Mesenchymal stem cell (in vitro differentiated cells and primary cell): ENCODE measurements around the gene FAM168A.
A peak's percentile ranks its signal among the peaks of the same experiment; 100 is the strongest.

ENCODE experiments used
- DNase-seq: peaks from one replicate; pipeline ENCODE4 v3.0.0-alpha.2; 2013
- H2AFZ ChIP-seq: one replicate; pipeline ENCODE4 v1.6.1; 2013; ENCODE audit warnings: low read depth, mild to moderate bottlenecking, control low read depth, inconsistent platforms, low read length, moderate library complexity
- H2AK5ac ChIP-seq: 2 replicates; pipeline ENCODE4 v1.6.1; 2013; ENCODE audit warnings: low read length, moderate library complexity, mild to moderate bottlenecking, inconsistent platforms; ENCODE audit not compliant: severe bottlenecking
- H2BK120ac ChIP-seq: one replicate; pipeline ENCODE4 v1.6.1; 2013; ENCODE audit warnings: low read depth, mild to moderate bottlenecking, inconsistent platforms, low read length, moderate library complexity
- H2BK12ac ChIP-seq, 2 experiments: one replicate each; pipeline ENCODE4 v1.6.1; 2013; ENCODE audit warnings: inconsistent platforms in 2 of 2, low read length in 2 of 2, mild to moderate bottlenecking in 2 of 2, moderate library complexity in 2 of 2, control low read depth in 1 of 2
- H2BK15ac ChIP-seq: one replicate; pipeline ENCODE4 v1.6.1; 2013; ENCODE audit warnings: mild to moderate bottlenecking, low read depth, inconsistent platforms; ENCODE audit not compliant: poor library complexity, severe bottlenecking
- H2BK5ac ChIP-seq: 2 replicates; pipeline ENCODE4 v1.6.1; 2013; ENCODE audit warnings: low read depth, mild to moderate bottlenecking, low read length, control low read depth, inconsistent platforms; ENCODE audit not compliant: poor library complexity, severe bottlenecking
- H3K14ac ChIP-seq, 2 experiments: one replicate each; pipeline ENCODE4 v1.6.1; 2013; ENCODE audit warnings: inconsistent platforms in 2 of 2, low read length in 2 of 2, control low read depth in 1 of 2, mild to moderate bottlenecking in 1 of 2, moderate library complexity in 1 of 2
- H3K18ac ChIP-seq, 2 experiments: one replicate each; pipeline ENCODE4 v1.6.1; 2013; ENCODE audit warnings: inconsistent platforms in 2 of 2, low read length in 2 of 2, control low read depth in 1 of 2, low read depth in 1 of 2, mild to moderate bottlenecking in 1 of 2
- H3K23ac ChIP-seq, 2 experiments: one replicate each; pipeline ENCODE4 v1.6.1; 2013; ENCODE audit warnings: inconsistent platforms in 2 of 2, low read length in 2 of 2, mild to moderate bottlenecking in 2 of 2, moderate library complexity in 2 of 2, control low read depth in 1 of 2
- H3K27ac ChIP-seq: 2 replicates; pipeline ENCODE4 v1.5.1; 2013; ENCODE audit warnings: mild to moderate bottlenecking, moderate library complexity, low read length, control low read depth, inconsistent platforms; ENCODE audit not compliant: poor library complexity, severe bottlenecking
- H3K27me3 ChIP-seq, 2 experiments: 2 replicates each; pipeline versions ENCODE4 v1.6.1 to v1.7.0; 2013; ENCODE audit warnings: low read length in 2 of 2, mild to moderate bottlenecking in 2 of 2, moderate library complexity in 2 of 2, control low read depth in 1 of 2, inconsistent platforms in 1 of 2; ENCODE audit not compliant: control insufficient read depth in 1 of 2, insufficient read depth in 1 of 2
- H3K36me3 ChIP-seq, 2 experiments: 2 replicates each; pipeline versions ENCODE4 v1.6.1 to v1.7.0; 2013; ENCODE audit warnings: low read length in 2 of 2, control low read depth in 1 of 2, inconsistent platforms in 1 of 2, low read depth in 1 of 2, mild to moderate bottlenecking in 1 of 2; ENCODE audit not compliant: insufficient read depth in 2 of 2, control insufficient read depth in 1 of 2
- H3K4ac ChIP-seq, 2 experiments: one replicate each; pipeline ENCODE4 v1.6.1; 2013; ENCODE audit warnings: inconsistent platforms in 2 of 2, low read length in 2 of 2, mild to moderate bottlenecking in 2 of 2, moderate library complexity in 2 of 2, control low read depth in 1 of 2, low read depth in 1 of 2
- H3K4me1 ChIP-seq: 2 replicates; pipeline ENCODE4 v1.6.1; 2013; ENCODE audit warnings: low read depth, low read length, control low read depth; ENCODE audit not compliant: control insufficient read depth, insufficient read depth
- H3K4me2 ChIP-seq: 2 replicates; pipeline ENCODE4 v1.6.1; 2013; ENCODE audit warnings: low read length, mild to moderate bottlenecking, inconsistent platforms; ENCODE audit not compliant: poor library complexity, severe bottlenecking
- H3K4me3 ChIP-seq, 2 experiments: 2 replicates each; pipeline versions ENCODE4 v1.5.1 to v1.7.0; 2013; ENCODE audit warnings: low read length in 2 of 2, mild to moderate bottlenecking in 2 of 2, control low read depth in 1 of 2, low read depth in 1 of 2; ENCODE audit not compliant: insufficient read depth in 1 of 2
- H3K79me1 ChIP-seq: replicated peaks from 2 replicates; pipeline ENCODE4 v1.6.1; 2013; ENCODE audit warnings: mild to moderate bottlenecking, control low read depth, low read length, inconsistent platforms; ENCODE audit not compliant: poor library complexity, severe bottlenecking
- H3K9ac ChIP-seq: 2 replicates; pipeline ENCODE4 v1.7.0; 2013; ENCODE audit warnings: mild to moderate bottlenecking, low read length, moderate library complexity
- H3K9me3 ChIP-seq: 2 replicates; pipeline ENCODE4 v1.7.0; 2013; ENCODE audit warnings: mild to moderate bottlenecking, low read length; ENCODE audit not compliant: control insufficient read depth
- H4K8ac ChIP-seq: one replicate; pipeline ENCODE4 v1.6.1; 2013; ENCODE audit warnings: inconsistent platforms, mild to moderate bottlenecking, low read length, moderate library complexity
- H4K91ac ChIP-seq: one replicate; pipeline ENCODE4 v1.6.1; 2013; ENCODE audit warnings: mild to moderate bottlenecking, low read length, inconsistent platforms
- WGBS: methylation state at CpG from one replicate; pipeline ENCODE4 v1.1.7; 2013; ENCODE audit warnings: mixed read lengths; 5-methylcytosine and 5-hydroxymethylcytosine counted together

FAM168A gene

DNA sequence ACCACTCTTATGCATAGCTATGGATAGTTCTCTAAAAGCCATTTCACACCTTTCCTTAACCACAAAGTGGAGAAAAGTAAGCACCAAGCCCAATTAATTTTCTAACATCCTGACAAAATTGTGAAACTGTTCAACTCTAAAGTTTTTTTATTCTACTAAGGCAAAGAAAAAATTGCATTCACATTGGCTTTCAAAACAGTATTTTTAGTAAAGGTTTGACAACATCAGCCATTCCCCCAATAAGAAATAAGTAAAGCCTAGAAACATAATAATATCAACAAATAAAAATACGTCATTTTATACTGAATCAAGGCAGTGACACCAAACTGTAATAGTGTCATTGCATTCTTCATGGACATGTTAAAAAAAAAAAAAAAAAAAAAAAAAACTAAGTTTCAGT is 11.1 kb downstream of the FAM168A start:
- peaks cover 0 to 3% of the 10 kb centered on the region in 2 experiments for H3K36me3 ChIP-seq
- H4K91ac ChIP-seq: no peak overlapping the region
- H3K4ac ChIP-seq: no peak overlapping the region
- 100% methylated on average over 1 of the region's 1 CpG for WGBS
- H3K9ac ChIP-seq: no peak overlapping the region
- no peak for DNase-seq
- H3K9me3 ChIP-seq: no peaks in the 10 kb centered on the region
- H3K79me1 ChIP-seq: peaks cover 31% of the 10 kb centered on the region
- no peak overlapping the region for H2BK12ac ChIP-seq
- no peak overlapping the region for H3K18ac ChIP-seq
- peaks cover 1% of the 10 kb centered on the region for H3K4me1 ChIP-seq
- H2BK5ac ChIP-seq: no peak overlapping the region
- H2BK15ac ChIP-seq: no peak overlapping the region
- no peak overlapping the region for H2AK5ac ChIP-seq
- H3K27me3 ChIP-seq: no peaks in the 10 kb centered on the region
- H2BK120ac ChIP-seq: no peak overlapping the region
- H3K23ac ChIP-seq: no peak overlapping the region
- no peak overlapping the region for H3K27ac ChIP-seq
- H3K14ac ChIP-seq: no peak overlapping the region
- H2AFZ ChIP-seq: no peak overlapping the region
- H3K4me2 ChIP-seq: no peak overlapping the region
- no peak overlapping the region for H3K4me3 ChIP-seq
- H4K8ac ChIP-seq: no peak overlapping the region

DNA sequence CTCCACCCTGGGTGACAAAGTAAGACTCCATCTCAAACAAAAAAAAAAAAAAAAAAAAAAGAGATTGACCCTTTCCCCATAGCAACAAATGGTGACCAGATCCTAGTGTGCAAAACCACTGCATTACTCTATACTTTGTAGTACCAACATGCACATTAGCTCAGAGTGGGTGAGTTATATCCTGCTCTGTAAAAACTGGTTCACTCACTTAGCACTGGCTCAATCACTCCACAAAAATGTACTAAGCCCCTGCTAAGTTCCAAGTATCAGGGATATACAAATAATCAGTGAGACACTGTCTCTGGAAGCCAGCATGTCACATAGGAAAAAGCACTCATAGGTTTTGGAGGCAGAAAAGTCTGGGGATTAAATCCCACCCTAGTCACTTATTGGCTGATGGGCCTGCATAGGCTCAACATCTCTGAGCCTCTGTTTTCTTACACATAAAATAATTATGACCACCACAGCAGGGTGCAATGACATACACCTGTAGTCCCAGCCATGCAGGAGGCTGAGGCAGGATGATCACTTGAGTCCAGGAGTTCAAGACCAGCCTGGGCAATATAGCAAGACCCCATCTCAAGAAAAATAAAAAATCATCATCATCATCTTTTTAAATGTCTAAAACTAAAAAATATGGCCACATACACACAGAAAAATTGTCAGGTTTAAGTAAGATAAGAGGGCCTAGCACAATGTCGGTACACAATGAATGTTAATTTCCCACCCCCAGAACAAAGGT is 11.9 kb downstream of the FAM168A start:
- H3K4me1 ChIP-seq: peaks cover 1% of the 10 kb centered on the region
- no peaks in the 10 kb centered on the region for H3K9me3 ChIP-seq
- H4K8ac ChIP-seq: no peak overlapping the region
- peak; percentile 61 for DNase-seq
- no peak overlapping the region for H2BK5ac ChIP-seq
- H2BK15ac ChIP-seq: no peak overlapping the region
- H2AFZ ChIP-seq: no peak overlapping the region
- no peaks in the 10 kb centered on the region for H3K27me3 ChIP-seq
- H3K4me2 ChIP-seq: no peak overlapping the region
- no peak overlapping the region for H3K27ac ChIP-seq
- H3K9ac ChIP-seq: no peak overlapping the region
- H3K23ac ChIP-seq: no peak overlapping the region
- H2BK120ac ChIP-seq: no peak overlapping the region
- H3K36me3 ChIP-seq: peaks cover 0 to 3% of the 10 kb centered on the region in 2 experiments
- no peak overlapping the region for H3K4ac ChIP-seq
- peak overlapping the region in 1 of 2 experiments; percentile 11 for H3K18ac ChIP-seq
- no peak overlapping the region for H4K91ac ChIP-seq
- no peak overlapping the region for H2AK5ac ChIP-seq
- no peak overlapping the region for H2BK12ac ChIP-seq
- peaks cover 30% of the 10 kb centered on the region for H3K79me1 ChIP-seq
- H3K14ac ChIP-seq: no peak overlapping the region
- H3K4me3 ChIP-seq: no peak overlapping the region
- WGBS: no CpG with 5 or more reads among the region's 1 CpG

GRCh38 chr11:73584831-73585230 is 13.1 kb downstream of the FAM168A start:
- H3K23ac ChIP-seq: no peak overlapping the region

DNA sequence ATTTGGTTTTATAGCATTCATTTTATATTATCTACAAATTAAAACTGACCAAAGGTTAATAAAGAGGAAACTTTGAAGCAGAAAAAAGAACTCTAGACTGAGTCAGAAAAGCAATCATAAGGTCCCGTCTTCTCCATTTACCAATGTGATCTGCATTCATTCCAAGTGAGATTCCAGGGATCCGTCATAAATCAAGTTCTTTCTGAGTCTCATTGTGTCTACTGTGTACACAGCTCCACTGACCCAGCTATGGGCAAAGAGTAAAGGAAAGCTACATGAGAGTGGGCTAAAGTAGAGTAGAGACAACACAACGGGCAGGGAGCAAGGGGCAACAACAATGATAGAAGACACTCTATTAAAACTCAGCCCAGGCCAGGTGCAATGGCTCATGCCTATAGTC is 15.3 kb downstream of the FAM168A start:
- no peak overlapping the region for H2BK12ac ChIP-seq
- H3K14ac ChIP-seq: no peak overlapping the region
- WGBS: 92% methylated on average over 3 of the region's 3 CpGs
- no peak overlapping the region for H3K9ac ChIP-seq
- H3K4me1 ChIP-seq: peaks cover 1% of the 10 kb centered on the region
- no peak overlapping the region for H3K18ac ChIP-seq
- H3K27ac ChIP-seq: no peak overlapping the region
- H2BK15ac ChIP-seq: no peak overlapping the region
- no peak for DNase-seq
- H3K4ac ChIP-seq: no peak overlapping the region
- no peak overlapping the region for H2AK5ac ChIP-seq
- H3K27me3 ChIP-seq: no peaks in the 10 kb centered on the region
- no peak overlapping the region for H4K91ac ChIP-seq
- no peak overlapping the region for H2AFZ ChIP-seq
- no peak overlapping the region for H3K23ac ChIP-seq
- H3K9me3 ChIP-seq: no peaks in the 10 kb centered on the region
- H3K36me3 ChIP-seq: no peaks in the 10 kb centered on the region
- H2BK5ac ChIP-seq: no peak overlapping the region
- H3K4me2 ChIP-seq: no peak overlapping the region
- peaks cover 29% of the 10 kb centered on the region for H3K79me1 ChIP-seq
- H4K8ac ChIP-seq: no peak overlapping the region
- H2BK120ac ChIP-seq: no peak overlapping the region
- H3K4me3 ChIP-seq: no peak overlapping the region

More at GRCh38 chr11:73584831-73585230, 13.1 kb downstream of the FAM168A start:
- no peak overlapping the region for H3K4ac ChIP-seq
- no peak overlapping the region for H2BK120ac ChIP-seq
- no peak overlapping the region for H3K14ac ChIP-seq
- no peak overlapping the region for H2AK5ac ChIP-seq
- no peak overlapping the region for H2BK12ac ChIP-seq
- no peak overlapping the region for H3K4me2 ChIP-seq
- no peak overlapping the region for H2AFZ ChIP-seq
- peaks cover 1% of the 10 kb centered on the region for H3K4me1 ChIP-seq
- no peak overlapping the region for H4K8ac ChIP-seq
- H3K9ac ChIP-seq: no peak overlapping the region
- no peaks in the 10 kb centered on the region for H3K9me3 ChIP-seq
- no peaks in the 10 kb centered on the region for H3K36me3 ChIP-seq
- H3K27ac ChIP-seq: no peak overlapping the region
- H4K91ac ChIP-seq: no peak overlapping the region
- peaks cover 32% of the 10 kb centered on the region for H3K79me1 ChIP-seq
- H3K18ac ChIP-seq: no peak overlapping the region
- no peak overlapping the region for H2BK5ac ChIP-seq
- no peak overlapping the region for H3K4me3 ChIP-seq
- no peak for DNase-seq
- WGBS: 98% methylated on average over 2 of the region's 3 CpGs
- no peak overlapping the region for H2BK15ac ChIP-seq
- no peaks in the 10 kb centered on the region for H3K27me3 ChIP-seq
